Thyroid gland (tissue), 4 donors: ENCODE measurements around the gene PPIL1. TPM values are rescaled to one million over a fixed set of nuclear protein-coding genes. Genes with fewer than 3 reads are reported as not detected.
"Not testable (repeated sequence)": the region's sequence is repeated elsewhere in the genome, so short reads cannot be mapped to it uniquely, and the experiment has no call there.

Experiments
- DNase-seq, 2 donors: peaks; one replicate each; pipeline ENCODE4 v3.0.0-alpha.2; 2019
- H3K27ac ChIP-seq, 3 donors: fragments of 200-600 bp; sonication (generic); 1 replicate in 2 of 3; 2 replicates in 1 of 3; pipeline ENCODE4 v1.5.1; 2016 to 2019; ENCODE audit warnings: mild to moderate bottlenecking in 1 of 3, moderate library complexity in 1 of 3
- H3K27me3 ChIP-seq: fragments of 200-600 bp; sonication (generic); one replicate; pipeline ENCODE4 v1.5.1; 2019
- H3K36me3 ChIP-seq, 2 donors: fragments of 200-600 bp; sonication (generic); one replicate each; pipeline ENCODE4 v1.5.1; 2016 to 2019
- H3K4me1 ChIP-seq, 2 donors: fragments of 200-600 bp; sonication (generic); one replicate each; pipeline ENCODE4 v1.5.1; 2017 to 2019
- H3K4me3 ChIP-seq, 3 donors: fragments of 200-600 bp; sonication (generic); replicated peaks in 1 of 3; 1 replicate in 2 of 3; 2 replicates in 1 of 3; pipeline ENCODE4 v1.5.1; 2016; ENCODE audit warnings: mild to moderate bottlenecking in 1 of 3
- H3K9me3 ChIP-seq: fragments of 200-600 bp; sonication (generic); one replicate; pipeline ENCODE4 v1.5.1; 2017
- POLR2A ChIP-seq, 2 donors: fragments of 450-650 bp; IDR thresholded peaks; one replicate each; pipeline ENCODE4 v1.6.1; 2017; ENCODE audit warnings: antibody characterized with exemption in 2 of 2, mild to moderate bottlenecking in 2 of 2, moderate library complexity in 1 of 2
- WGBS, 2 donors: methylation state at CpG; one replicate each; pipeline ENCODE4 v1.1.5; 2017; 5-methylcytosine and 5-hydroxymethylcytosine counted together
- intact Hi-C: fragments of 100-400 bp; cut with DNase I; formaldehyde crosslinking; loops from one replicate; pipeline ENCODE4 v1.15.1; 2023
- total RNA-seq, 4 donors: library from RNA; depleted of rRNA; stranded (reverse); fragments of >200 nt; gene quantifications; one replicate each; pipeline ENCODE4 v1.2.3, GENCODE V29; 2016
- TF ChIP-seq, protein P1 (sequence below), 6 experiments: fragments of 200-600 bp in 3 of 6; fragments of 450-650 bp in 3 of 6; sonication (generic) in 3 of 6; IDR thresholded peaks; one replicate each; pipeline ENCODE4 v1.5.1; 2016 to 2019; ENCODE audit warnings: antibody characterized with exemption in 6 of 6, mild to moderate bottlenecking in 2 of 6, inconsistent platforms in 1 of 6, moderate library complexity in 1 of 6

Gene PPIL1
- total RNA-seq, 4 donors from 2014 or later = 35.3 to 69.4 (median 44.3) TPM

DNA sequence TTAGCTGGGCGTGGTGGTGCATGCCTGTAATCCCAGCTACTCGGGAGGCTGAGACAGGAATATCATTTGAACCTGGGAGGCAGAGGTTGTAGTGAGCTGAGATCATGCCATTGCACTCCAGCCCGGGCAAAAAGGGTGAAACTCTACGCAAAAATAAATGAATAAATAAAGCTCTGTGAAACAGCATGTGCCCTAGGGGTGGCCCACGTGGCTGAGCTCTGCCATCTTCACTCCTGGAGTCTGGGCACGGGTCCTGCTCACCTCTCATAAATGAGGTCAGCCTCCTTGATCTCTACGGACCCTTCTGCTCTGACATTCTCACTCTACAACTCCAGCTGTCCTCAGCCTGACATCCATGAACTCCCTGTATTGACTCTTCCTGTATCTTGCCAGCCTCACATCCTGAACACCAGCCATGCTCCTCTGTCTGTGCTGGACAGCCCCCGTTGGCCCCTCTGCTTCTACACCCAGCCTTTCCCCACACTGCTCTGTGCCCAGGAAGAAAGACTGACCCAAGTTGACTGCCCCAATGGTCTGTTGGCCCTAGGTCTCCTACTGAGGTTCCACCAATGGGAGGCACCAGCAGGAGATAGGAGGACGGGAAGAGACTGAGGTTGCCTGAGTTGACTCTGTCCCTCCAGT, 57.3 kb downstream of the PPIL1 start:
- H3K36me3 ChIP-seq = no peaks in the 10 kb centered on the region
- no peak overlapping the region for H3K4me3 ChIP-seq
- H3K27me3 ChIP-seq = no peaks in the 10 kb centered on the region
- no peak for TF ChIP-seq POLR2A (IDR thresholded peaks at IDR 0.05)
- TF ChIP-seq, protein P1, sequence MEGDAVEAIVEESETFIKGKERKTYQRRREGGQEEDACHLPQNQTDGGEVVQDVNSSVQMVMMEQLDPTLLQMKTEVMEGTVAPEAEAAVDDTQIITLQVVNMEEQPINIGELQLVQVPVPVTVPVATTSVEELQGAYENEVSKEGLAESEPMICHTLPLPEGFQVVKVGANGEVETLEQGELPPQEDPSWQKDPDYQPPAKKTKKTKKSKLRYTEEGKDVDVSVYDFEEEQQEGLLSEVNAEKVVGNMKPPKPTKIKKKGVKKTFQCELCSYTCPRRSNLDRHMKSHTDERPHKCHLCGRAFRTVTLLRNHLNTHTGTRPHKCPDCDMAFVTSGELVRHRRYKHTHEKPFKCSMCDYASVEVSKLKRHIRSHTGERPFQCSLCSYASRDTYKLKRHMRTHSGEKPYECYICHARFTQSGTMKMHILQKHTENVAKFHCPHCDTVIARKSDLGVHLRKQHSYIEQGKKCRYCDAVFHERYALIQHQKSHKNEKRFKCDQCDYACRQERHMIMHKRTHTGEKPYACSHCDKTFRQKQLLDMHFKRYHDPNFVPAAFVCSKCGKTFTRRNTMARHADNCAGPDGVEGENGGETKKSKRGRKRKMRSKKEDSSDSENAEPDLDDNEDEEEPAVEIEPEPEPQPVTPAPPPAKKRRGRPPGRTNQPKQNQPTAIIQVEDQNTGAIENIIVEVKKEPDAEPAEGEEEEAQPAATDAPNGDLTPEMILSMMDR (IDR thresholded peaks at IDR 0.05) = no peak
- intact Hi-C loops = no loop called here
- no peaks in the 10 kb centered on the region for H3K9me3 ChIP-seq
- H3K27ac ChIP-seq = no peak overlapping the region
- WGBS, 2 donors = 83 to 96% methylated on average over 9 of the region's 9 CpGs
- H3K4me1 ChIP-seq = no peaks in the 10 kb centered on the region
- no peak for DNase-seq

- TF ChIP-seq, protein P1 (IDR thresholded peaks at IDR 0.05) = no peak
- TF ChIP-seq POLR2A (IDR thresholded peaks at IDR 0.05) = no peak
- no peaks in the 10 kb centered on the region for H3K4me1 ChIP-seq
- WGBS, 2 donors = 82 to 89% methylated on average over 7 of the region's 7 CpGs
- H3K36me3 ChIP-seq = no peaks in the 10 kb centered on the region
- H3K27me3 ChIP-seq = no peaks in the 10 kb centered on the region
- no peaks in the 10 kb centered on the region for H3K9me3 ChIP-seq
- no peak overlapping the region for H3K27ac ChIP-seq
- no peak for DNase-seq
- intact Hi-C loops = no loop called here
- H3K4me3 ChIP-seq = no peak overlapping the region
These were observed 58.5 kb downstream of the PPIL1 start for GRCh38 chr6:36815962-36816735.

DNA sequence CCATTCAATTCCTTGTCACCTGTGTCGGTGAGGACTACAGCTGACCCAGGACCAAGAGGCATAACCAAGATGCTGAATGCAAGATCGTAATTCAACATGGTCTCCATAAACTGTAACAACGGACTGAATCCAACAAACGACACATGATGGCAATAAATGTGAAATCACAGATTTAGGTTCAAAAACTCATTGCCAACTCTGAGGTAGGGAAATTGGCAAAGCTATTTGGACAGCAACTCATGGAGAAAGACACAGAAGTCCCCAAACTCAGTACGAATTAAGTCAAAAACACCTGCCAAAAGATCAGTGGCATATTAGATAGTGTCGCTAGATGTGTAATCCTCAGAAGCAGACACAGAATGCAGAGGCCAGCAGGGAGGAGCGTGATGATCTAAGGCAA, 60.4 kb downstream of the PPIL1 start:
- Histone ChIP-seq H3K4me3 (no peak overlapping the region), H3K9me3 (no peaks in the 10 kb centered on the region), H3K27ac (no peak overlapping the region), H3K4me1 (no peaks in the 10 kb centered on the region), H3K27me3 (no peaks in the 10 kb centered on the region), H3K36me3 (no peaks in the 10 kb centered on the region)
- 91 to 93% methylated on average over 7 of the region's 7 CpGs for WGBS, 2 donors
- DNase-seq = no peak
- intact Hi-C loops = no loop called here
- TF ChIP-seq, protein P1 (IDR thresholded peaks at IDR 0.05) = no peak
- TF ChIP-seq POLR2A (IDR thresholded peaks at IDR 0.05) = no peak

- TF ChIP-seq, protein P1 (IDR thresholded peaks at IDR 0.05) = no peak
- no peak for TF ChIP-seq POLR2A (IDR thresholded peaks at IDR 0.05)
- H3K27ac ChIP-seq = no peak overlapping the region
- WGBS, 2 donors = 63 to 78% methylated on average over 3 of the region's 3 CpGs
- no peak overlapping the region for H3K4me3 ChIP-seq
- no peaks in the 10 kb centered on the region for H3K36me3 ChIP-seq
- intact Hi-C loops = no loop called here
- H3K4me1 ChIP-seq = no peaks in the 10 kb centered on the region
- no peak for DNase-seq
- H3K9me3 ChIP-seq = no peaks in the 10 kb centered on the region
- no peaks in the 10 kb centered on the region for H3K27me3 ChIP-seq
These were observed 61.1 kb downstream of the PPIL1 start for GRCh38 chr6:36813526-36813925.

DNA sequence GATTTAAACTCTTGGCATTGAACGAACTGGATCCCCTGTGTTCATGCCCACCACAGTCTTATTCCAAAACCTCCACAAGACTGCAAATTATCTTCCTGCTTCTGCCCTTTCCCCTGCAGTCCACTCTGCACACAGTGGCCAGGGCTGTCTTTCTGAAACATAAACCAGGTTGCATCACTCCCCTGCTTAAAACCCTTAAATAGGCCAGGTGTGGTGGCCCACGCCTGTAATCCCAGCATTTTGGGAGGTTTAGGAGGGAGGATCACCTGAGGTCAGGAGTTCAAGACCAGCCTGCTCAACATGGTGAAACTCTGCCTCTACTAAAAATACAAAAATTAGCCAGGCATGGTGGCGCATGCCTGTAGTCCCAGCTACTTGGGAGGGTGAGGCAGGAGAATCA, 61.6 kb downstream of the PPIL1 start:
- DNase-seq, H3K27ac ChIP-seq, H3K4me3 ChIP-seq, H3K9me3 ChIP-seq, H3K36me3 ChIP-seq, H3K4me1 ChIP-seq, H3K27me3 ChIP-seq, intact Hi-C loops: not testable (repeated sequence)
- 90 to 91% methylated on average over 3 of the region's 3 CpGs for WGBS, 2 donors
